Lower lobe of right lung (tissue), 2 donors: ENCODE measurements around the gene DQX1. TPM values are rescaled to one million over a fixed set of nuclear protein-coding genes. Genes with fewer than 3 reads are reported as not detected.

Experiments used
- ATAC-seq, 2 donors: fragments of 200-7000 bp; cut with Tn5 transposase; one replicate each; pipeline ENCODE4 v1.9.1; 2020 to 2022; ENCODE audit warnings: mild to moderate bottlenecking in 2 of 2, moderate library complexity in 2 of 2
- DNase-seq: peaks from one replicate; pipeline ENCODE4 v3.0.0-alpha.2; 2020
- H3K27ac ChIP-seq: fragments of 200-600 bp; one replicate; pipeline ENCODE4 v1.8.0; 2022
- H3K27me3 ChIP-seq: fragments of 200-600 bp; one replicate; pipeline ENCODE4 v1.8.0; 2022; ENCODE audit warnings: low read depth
- H3K36me3 ChIP-seq: fragments of 200-600 bp; one replicate; pipeline ENCODE4 v1.8.0; 2022; ENCODE audit warnings: mild to moderate bottlenecking
- H3K4me1 ChIP-seq: fragments of 200-600 bp; one replicate; pipeline ENCODE4 v1.8.0; 2022
- H3K4me3 ChIP-seq: fragments of 200-600 bp; one replicate; pipeline ENCODE4 v1.8.0; 2022; ENCODE audit warnings: mild to moderate bottlenecking
- H3K9me3 ChIP-seq: fragments of 200-600 bp; one replicate; pipeline ENCODE4 v1.8.0; 2022
- CTCF ChIP-seq: fragments of 200-600 bp; IDR thresholded peaks from one replicate; pipeline ENCODE4 v1.8.0; 2022; ENCODE audit warnings: antibody characterized with exemption, mild to moderate bottlenecking
- intact Hi-C: fragments of 100-400 bp; cut with DNase I; formaldehyde crosslinking; loops from one replicate; pipeline ENCODE4 v1.11.0; 2022
- total RNA-seq: library from RNA; stranded (reverse); fragmentation: NEBNext Ultra II Directional; extraction: Animal tissue kit (Norgen Biotek cat#: 25700); gene quantifications from one replicate; pipeline ENCODE4 v1.2.1, GENCODE V29; 2021
- donor health status: DM: no; HTN: yes; CAD: no; lungs with severe emphysema.

Gene DQX1
- total RNA-seq, 1 donor from 2014 or later, result 0.44 TPM

- ATAC-seq (no peak), DNase-seq (no peak)
- no peak overlapping the region for H3K27ac ChIP-seq
- TF ChIP-seq CTCF, result no peak
- no peaks in the 10 kb centered on the region for H3K9me3 ChIP-seq
- peaks cover 24% of the 10 kb centered on the region for H3K4me1 ChIP-seq
- H3K4me3 ChIP-seq, result no peak overlapping the region
- peaks cover 34% of the 10 kb centered on the region for H3K36me3 ChIP-seq
- intact Hi-C loops, result no loop called here
- no peaks in the 10 kb centered on the region for H3K27me3 ChIP-seq
These were observed 709 bp upstream of the DQX1 start for GRCh38 chr2:74526649-74527230.

DNA sequence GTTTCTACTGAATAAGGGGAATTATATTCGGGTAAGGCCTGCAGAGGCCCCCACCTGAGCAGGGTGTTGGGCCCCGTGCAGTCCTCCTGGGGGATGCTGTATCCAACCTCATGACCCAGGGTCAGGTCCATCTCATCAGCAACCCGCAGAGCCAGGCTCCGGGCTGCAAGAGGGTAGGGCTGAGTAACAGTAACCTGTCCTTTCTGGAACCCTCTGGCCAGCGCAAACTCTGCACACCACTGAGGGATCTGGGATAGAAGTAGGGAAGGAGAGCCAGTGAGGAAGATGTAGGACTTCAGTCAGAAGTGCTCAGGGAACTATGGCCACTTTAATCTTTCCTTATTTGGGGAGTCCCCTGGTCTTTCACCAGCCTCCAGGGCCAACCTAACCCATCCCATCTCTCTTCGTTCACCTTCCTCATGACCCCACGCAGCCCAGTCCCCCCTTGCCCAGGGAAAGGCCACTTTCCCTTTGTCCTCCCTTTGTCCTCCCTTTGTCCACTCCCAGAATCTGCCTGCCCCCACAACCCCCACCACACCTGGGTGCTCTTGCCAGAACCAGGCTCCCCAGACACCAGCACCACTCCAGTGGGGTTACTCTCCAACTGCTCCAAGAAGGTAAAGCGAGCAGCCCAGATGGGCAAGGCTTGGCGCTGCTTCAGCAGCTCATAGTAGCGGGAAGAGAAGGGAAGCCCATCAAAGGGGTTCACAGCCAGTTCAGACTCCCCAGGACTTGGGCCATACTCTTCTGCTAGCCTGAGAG is 895 bp downstream of the DQX1 start:
- no peak for TF ChIP-seq CTCF
- ATAC-seq, result no peak
- no peak for DNase-seq
- H3K4me1 ChIP-seq, result peaks cover 11% of the 10 kb centered on the region
- intact Hi-C loops, result no loop called here
- no peak overlapping the region for H3K27ac ChIP-seq
- H3K4me3 ChIP-seq, result no peak overlapping the region
- H3K9me3 ChIP-seq, result no peaks in the 10 kb centered on the region
- H3K27me3 ChIP-seq, result peaks cover 9% of the 10 kb centered on the region
- H3K36me3 ChIP-seq, result peaks cover 31% of the 10 kb centered on the region

DNA sequence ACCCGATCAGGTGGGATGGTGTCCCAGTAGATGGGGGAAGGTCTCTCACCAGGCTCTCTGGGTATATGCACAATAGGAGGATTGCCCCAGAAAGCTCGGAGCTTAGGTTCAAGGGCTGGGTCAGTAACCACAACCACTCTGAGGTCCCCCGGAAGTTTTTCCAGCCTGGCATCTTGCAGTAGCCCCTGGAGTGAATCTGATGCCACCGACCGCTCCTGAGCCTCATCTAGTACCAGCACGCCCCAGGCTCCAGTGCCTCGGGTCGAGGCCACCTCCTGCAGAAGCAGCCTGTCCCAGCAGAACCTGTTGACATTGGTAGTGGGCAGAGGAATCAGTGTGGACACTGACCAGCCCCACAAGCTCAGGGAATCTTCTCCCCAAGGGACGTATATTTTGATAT is 2.0 kb downstream of the DQX1 start:
- no peak for DNase-seq
- Histone ChIP-seq H3K27me3 (peaks cover 20% of the 10 kb centered on the region), H3K27ac (no peak overlapping the region), H3K9me3 (no peaks in the 10 kb centered on the region), H3K4me3 (no peak overlapping the region), H3K4me1 (peaks cover 11% of the 10 kb centered on the region), H3K36me3 (peaks cover 31% of the 10 kb centered on the region)
- no peak for TF ChIP-seq CTCF
- no peak for ATAC-seq
- intact Hi-C loops, result no loop called here

DNA sequence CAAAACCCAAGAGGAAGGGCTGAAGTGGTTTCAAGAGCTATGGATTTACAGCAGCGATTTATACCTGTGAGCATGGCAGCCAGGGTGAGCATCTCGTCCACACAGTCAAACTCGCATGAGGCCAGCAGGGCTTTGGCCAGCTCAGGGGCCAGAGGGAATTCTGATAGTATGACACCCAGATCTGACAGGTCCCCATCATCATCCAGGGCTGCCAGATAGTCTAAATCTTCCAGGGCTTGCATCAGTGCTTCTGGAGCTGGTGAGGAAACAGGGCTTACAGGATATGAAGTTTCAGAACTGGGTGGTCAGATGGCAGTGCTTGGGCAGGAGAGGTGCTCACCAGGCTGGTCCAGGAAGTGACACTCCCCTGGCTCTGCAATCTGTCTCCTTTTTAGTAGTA is 3.5 kb downstream of the DQX1 start:
- no peak for ATAC-seq
- no peak overlapping the region for H3K27ac ChIP-seq
- peaks cover 35% of the 10 kb centered on the region for H3K27me3 ChIP-seq
- H3K36me3 ChIP-seq, result peaks cover 21% of the 10 kb centered on the region
- H3K4me1 ChIP-seq, result no peaks in the 10 kb centered on the region
- no peak for DNase-seq
- no peak for TF ChIP-seq CTCF
- no peak overlapping the region for H3K4me3 ChIP-seq
- H3K9me3 ChIP-seq, result no peaks in the 10 kb centered on the region
- intact Hi-C loops, result no loop called here

DNA sequence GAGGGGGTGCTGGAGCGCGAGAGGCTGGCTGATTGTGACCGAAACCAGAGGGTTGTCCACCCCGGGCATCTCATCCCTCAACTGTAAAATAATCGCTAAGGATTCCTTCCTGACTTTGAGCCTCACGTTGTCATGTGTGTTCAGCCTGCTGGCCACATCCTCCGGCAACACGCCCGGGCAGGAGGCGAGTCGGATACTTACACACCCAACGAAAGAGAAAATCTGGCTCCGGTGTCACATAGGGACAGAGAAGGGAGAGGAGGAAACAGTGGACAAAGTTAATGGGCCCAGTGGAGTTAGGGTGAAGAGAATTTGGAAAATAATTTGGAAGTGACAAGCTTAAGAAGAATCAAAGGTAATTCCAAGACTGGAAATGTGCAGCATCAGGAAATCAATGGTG is 9.4 kb downstream of the DQX1 start:
- intact Hi-C loops, result no loop called here
- ATAC-seq (no peak), DNase-seq (no peak)

More for the DNA sequence above, 9.4 kb downstream of the DQX1 start:
- H3K36me3 ChIP-seq, result no peaks in the 10 kb centered on the region
- no peak for TF ChIP-seq CTCF
- peak overlapping the region; percentile 47 for H3K4me3 ChIP-seq
- H3K27me3 ChIP-seq, result peaks cover 94% of the 10 kb centered on the region
- no peaks in the 10 kb centered on the region for H3K9me3 ChIP-seq
- H3K27ac ChIP-seq, result no peak overlapping the region
- H3K4me1 ChIP-seq, result peaks cover 31% of the 10 kb centered on the region
